ENCODE results near the gene ADIPOR1. TPM values are rescaled to one million over a fixed set of nuclear protein-coding genes. Genes with fewer than 3 reads are reported as not detected.

Gene ADIPOR1
- polyA plus RNA-seq, 2 of the 4 experiments (the other 2 are of a cell fraction) = 56.4 to 131 TPM

DNA sequence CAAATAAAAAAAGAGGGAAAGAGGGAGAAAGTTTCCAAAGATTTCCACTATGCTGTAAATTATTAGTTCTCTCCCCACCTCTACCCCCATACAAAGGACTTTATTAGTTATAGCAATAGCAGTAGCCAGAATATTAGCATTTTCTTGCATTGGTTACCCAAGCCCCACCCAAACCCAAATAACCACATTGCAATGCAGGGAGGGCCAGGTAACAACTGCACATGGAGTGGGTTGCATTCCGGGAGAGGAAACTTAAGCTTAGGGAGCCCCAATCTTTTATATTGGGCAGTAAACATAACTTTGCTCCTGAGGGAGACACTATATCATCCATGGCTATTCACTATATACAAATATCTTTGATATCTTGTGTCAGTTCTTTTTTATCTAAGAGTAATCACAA lies 6.0 kb downstream of the ADIPOR1 start:
- no peak for ATAC-seq
- POLR2A ChIA-PET = no interaction called here
- WGBS (ENCODE audit: missing lambda C conversion rate) = 88% methylated on average over 1 of the region's 1 CpG
- Histone ChIP-seq H3K27ac (no peak overlapping the region), H3K4me3 (no peak overlapping the region), H3K9me3 (no peaks in the 10 kb centered on the region), H3K4me2 (no peak overlapping the region), H3K4me1 (peaks cover 19% of the 10 kb centered on the region)
- no peak for DNase-seq (ENCODE audit: low read depth in 1 of 2, low spot score in 1 of 2)
- CTCF ChIA-PET = interaction anchor here (0.6 to 2.2 kb wide), 3 partner anchors 9 to 58 kb away, joined by 3 to 8 read pairs (median 3); no protein-coding TSS in a partner anchor
- TF ChIP-seq SMC3 (IDR thresholded peaks at IDR 0.05) = no peak
- TF ChIP-seq RFX5 (IDR thresholded peaks at IDR 0.05) = no peak
- TF ChIP-seq KDM1A (IDR thresholded peaks at IDR 0.05; ENCODE audit: low read depth) = no peak
- TF ChIP-seq RCOR1 (IDR thresholded peaks at IDR 0.05; ENCODE audit: low read depth, low read length) = no peak
- TF ChIP-seq PHF8 (IDR thresholded peaks at IDR 0.05; ENCODE audit: borderline replicate concordance, low read depth) = no peak
- TF ChIP-seq, protein P1, sequence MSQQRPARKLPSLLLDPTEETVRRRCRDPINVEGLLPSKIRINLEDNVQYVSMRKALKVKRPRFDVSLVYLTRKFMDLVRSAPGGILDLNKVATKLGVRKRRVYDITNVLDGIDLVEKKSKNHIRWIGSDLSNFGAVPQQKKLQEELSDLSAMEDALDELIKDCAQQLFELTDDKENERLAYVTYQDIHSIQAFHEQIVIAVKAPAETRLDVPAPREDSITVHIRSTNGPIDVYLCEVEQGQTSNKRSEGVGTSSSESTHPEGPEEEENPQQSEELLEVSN (IDR thresholded peaks at IDR 0.05; ENCODE audit: borderline replicate concordance, low read depth) = no peak
- no peak for TF ChIP-seq HDAC2 (IDR thresholded peaks at IDR 0.05)
- TF ChIP-seq CBX2 (IDR thresholded peaks at IDR 0.05; ENCODE audit: borderline replicate concordance, low read depth) = no peak
- no peak for TF ChIP-seq CEBPB (IDR thresholded peaks at IDR 0.05)
- TF ChIP-seq, protein P2, sequence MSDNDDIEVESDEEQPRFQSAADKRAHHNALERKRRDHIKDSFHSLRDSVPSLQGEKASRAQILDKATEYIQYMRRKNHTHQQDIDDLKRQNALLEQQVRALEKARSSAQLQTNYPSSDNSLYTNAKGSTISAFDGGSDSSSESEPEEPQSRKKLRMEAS (IDR thresholded peaks at IDR 0.05) = no peak
- TF ChIP-seq, protein P3, sequence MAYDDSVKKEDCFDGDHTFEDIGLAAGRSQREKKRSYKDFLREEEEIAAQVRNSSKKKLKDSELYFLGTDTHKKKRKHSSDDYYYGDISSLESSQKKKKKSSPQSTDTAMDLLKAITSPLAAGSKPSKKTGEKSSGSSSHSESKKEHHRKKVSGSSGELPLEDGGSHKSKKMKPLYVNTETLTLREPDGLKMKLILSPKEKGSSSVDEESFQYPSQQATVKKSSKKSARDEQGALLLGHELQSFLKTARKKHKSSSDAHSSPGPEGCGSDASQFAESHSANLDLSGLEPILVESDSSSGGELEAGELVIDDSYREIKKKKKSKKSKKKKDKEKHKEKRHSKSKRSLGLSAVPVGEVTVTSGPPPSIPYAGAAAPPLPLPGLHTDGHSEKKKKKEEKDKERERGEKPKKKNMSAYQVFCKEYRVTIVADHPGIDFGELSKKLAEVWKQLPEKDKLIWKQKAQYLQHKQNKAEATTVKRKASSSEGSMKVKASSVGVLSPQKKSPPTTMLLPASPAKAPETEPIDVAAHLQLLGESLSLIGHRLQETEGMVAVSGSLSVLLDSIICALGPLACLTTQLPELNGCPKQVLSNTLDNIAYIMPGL (CRISPR knock-in tag; IDR thresholded peaks at IDR 0.05; ENCODE audit: borderline replicate concordance) = no peak
- TF ChIP-seq GATA3 (IDR thresholded peaks at IDR 0.05; ENCODE audit: borderline replicate concordance) = no peak
- no peak for TF ChIP-seq HOXB5 (CRISPR knock-in tag; IDR thresholded peaks at IDR 0.05)
- TF ChIP-seq, protein P4, sequence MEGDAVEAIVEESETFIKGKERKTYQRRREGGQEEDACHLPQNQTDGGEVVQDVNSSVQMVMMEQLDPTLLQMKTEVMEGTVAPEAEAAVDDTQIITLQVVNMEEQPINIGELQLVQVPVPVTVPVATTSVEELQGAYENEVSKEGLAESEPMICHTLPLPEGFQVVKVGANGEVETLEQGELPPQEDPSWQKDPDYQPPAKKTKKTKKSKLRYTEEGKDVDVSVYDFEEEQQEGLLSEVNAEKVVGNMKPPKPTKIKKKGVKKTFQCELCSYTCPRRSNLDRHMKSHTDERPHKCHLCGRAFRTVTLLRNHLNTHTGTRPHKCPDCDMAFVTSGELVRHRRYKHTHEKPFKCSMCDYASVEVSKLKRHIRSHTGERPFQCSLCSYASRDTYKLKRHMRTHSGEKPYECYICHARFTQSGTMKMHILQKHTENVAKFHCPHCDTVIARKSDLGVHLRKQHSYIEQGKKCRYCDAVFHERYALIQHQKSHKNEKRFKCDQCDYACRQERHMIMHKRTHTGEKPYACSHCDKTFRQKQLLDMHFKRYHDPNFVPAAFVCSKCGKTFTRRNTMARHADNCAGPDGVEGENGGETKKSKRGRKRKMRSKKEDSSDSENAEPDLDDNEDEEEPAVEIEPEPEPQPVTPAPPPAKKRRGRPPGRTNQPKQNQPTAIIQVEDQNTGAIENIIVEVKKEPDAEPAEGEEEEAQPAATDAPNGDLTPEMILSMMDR (IDR thresholded peaks at IDR 0.05) = no peak
- TF ChIP-seq, protein P5, sequence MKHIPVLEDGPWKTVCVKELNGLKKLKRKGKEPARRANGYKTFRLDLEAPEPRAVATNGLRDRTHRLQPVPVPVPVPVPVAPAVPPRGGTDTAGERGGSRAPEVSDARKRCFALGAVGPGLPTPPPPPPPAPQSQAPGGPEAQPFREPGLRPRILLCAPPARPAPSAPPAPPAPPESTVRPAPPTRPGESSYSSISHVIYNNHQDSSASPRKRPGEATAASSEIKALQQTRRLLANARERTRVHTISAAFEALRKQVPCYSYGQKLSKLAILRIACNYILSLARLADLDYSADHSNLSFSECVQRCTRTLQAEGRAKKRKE (CRISPR knock-in tag; IDR thresholded peaks at IDR 0.05; ENCODE audit: low read depth) = no peak
- TF ChIP-seq HEYL (CRISPR knock-in tag; IDR thresholded peaks at IDR 0.05) = no peak
- no peak for FAIRE-seq

DNA sequence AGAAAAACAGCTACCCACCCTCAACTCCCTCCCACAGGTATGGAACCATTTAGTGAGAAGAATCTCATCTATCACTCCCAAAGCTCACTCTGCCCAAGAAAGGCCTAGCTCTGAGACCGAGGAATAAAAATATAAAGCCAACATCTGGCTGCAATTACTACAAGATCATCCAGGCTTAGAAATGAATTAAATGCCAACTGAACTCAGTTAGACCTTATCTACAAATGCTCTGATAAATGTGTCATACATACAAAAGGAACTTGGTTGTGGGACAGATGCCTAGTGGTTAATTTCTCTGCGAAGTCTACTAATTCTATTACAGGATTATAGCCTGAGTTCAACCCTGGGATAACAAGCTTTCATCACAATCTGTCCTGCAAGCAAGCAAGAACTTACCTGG lies 6.7 kb downstream of the ADIPOR1 start:
- no peak overlapping the region for H3K27ac ChIP-seq
- H3K4me3 ChIP-seq = no peak overlapping the region
- CTCF ChIA-PET = interaction anchor here (0.9 to 2.2 kb wide), 3 partner anchors 9 to 48 kb away, joined by 3 to 8 read pairs (median 4); no protein-coding TSS in a partner anchor
- H3K9me3 ChIP-seq = no peaks in the 10 kb centered on the region
- WGBS (ENCODE audit: missing lambda C conversion rate) = 100% methylated on average over 2 of the region's 2 CpGs
- no peak overlapping the region for H3K4me2 ChIP-seq
- ATAC-seq (no peak), DNase-seq (ENCODE audit: low read depth in 1 of 2, low spot score in 1 of 2) (no peak), FAIRE-seq (no peak)
- peaks cover 13% of the 10 kb centered on the region; the same call in 2 of the 3 replicates for H3K4me1 ChIP-seq
- TF ChIP-seq KDM1A (IDR thresholded peaks at IDR 0.05; ENCODE audit: low read depth) = no peak
- POLR2A ChIA-PET = no interaction called here

DNA sequence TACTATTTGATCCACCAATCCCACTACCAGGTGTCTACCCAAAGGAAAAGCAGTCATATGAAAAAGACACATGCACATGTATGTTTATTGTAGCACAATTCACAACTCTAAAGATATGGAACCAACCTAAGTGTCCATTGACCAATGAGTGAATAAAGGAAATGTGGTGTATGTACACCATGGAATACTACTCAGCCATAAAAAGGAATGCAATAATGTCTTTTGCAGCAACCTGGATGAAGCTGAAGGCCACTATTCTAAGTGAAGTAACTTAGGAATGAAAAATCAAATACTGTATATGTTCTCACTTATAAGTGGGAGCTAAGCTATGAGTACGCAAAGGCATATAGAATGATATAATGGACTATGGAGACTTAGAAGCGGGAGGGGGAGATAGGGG lies 12.6 kb downstream of the ADIPOR1 start:
- ChIA-PET POLR2A (no interaction called here), CTCF (interaction anchor here (0.9 to 1.7 kb wide), 4 partner anchors 9 to 29 kb away, joined by 3 to 9 read pairs (median 4); no protein-coding TSS in a partner anchor)
- Histone ChIP-seq H3K27ac (no peak overlapping the region), H3K9me3 (no peaks in the 10 kb centered on the region), H3K4me2 (no peak overlapping the region), H3K4me1 (no peaks in the 10 kb centered on the region), H3K4me3 (no peak overlapping the region)
- FAIRE-seq (no peak), ATAC-seq (no peak), DNase-seq (ENCODE audit: low read depth in 1 of 2, low spot score in 1 of 2) (no peak)
- TF ChIP-seq CBX8 (IDR thresholded peaks at IDR 0.05) = no peak
- 96% methylated on average over 2 of the region's 2 CpGs for WGBS (ENCODE audit: missing lambda C conversion rate)
